ENCODE data around the gene RBM26. TPM values are rescaled to one million over a fixed set of nuclear protein-coding genes. Genes with fewer than 3 reads are reported as not detected.

RBM26 gene, protein sequence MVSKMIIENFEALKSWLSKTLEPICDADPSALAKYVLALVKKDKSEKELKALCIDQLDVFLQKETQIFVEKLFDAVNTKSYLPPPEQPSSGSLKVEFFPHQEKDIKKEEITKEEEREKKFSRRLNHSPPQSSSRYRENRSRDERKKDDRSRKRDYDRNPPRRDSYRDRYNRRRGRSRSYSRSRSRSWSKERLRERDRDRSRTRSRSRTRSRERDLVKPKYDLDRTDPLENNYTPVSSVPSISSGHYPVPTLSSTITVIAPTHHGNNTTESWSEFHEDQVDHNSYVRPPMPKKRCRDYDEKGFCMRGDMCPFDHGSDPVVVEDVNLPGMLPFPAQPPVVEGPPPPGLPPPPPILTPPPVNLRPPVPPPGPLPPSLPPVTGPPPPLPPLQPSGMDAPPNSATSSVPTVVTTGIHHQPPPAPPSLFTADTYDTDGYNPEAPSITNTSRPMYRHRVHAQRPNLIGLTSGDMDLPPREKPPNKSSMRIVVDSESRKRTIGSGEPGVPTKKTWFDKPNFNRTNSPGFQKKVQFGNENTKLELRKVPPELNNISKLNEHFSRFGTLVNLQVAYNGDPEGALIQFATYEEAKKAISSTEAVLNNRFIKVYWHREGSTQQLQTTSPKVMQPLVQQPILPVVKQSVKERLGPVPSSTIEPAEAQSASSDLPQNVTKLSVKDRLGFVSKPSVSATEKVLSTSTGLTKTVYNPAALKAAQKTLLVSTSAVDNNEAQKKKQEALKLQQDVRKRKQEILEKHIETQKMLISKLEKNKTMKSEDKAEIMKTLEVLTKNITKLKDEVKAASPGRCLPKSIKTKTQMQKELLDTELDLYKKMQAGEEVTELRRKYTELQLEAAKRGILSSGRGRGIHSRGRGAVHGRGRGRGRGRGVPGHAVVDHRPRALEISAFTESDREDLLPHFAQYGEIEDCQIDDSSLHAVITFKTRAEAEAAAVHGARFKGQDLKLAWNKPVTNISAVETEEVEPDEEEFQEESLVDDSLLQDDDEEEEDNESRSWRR
- total RNA-seq = 10 to 100 TPM; 62.5 to 69.2 TPM

GRCh38 chr13:79405831-79406596 is at the start of gene RBM26:
Gene RBM26 (minus strand): TSS chr13:79406255. CDS start chr13:79405774, 481 bp downstream.
- DNase-seq (peak; percentile 94 to 96), ATAC-seq (replicated peaks in 1 of 2) (peak; percentile 86 to 89)
- H3K27ac Mint-ChIP-seq = peak within 1 kb of the TSS; percentile 95
- peaks cover 22% of the 10 kb centered on the region for H3K4me1 Mint-ChIP-seq (ENCODE audit: low read depth)
- H3K27me3 Mint-ChIP-seq (ENCODE audit: low read depth) = no peaks in the 10 kb centered on the region
- no peaks in the 10 kb centered on the region for H3K9me3 Mint-ChIP-seq
- peak within 1 kb of the TSS; percentile 89 for H3K4me3 Mint-ChIP-seq
- peaks cover 0 to 10% of the 10 kb centered on the region in 2 donors for H3K36me3 Mint-ChIP-seq (ENCODE audit: insufficient read depth in 2 of 2)

GRCh38 chr13:79455331-79455730 is 49.3 kb upstream of the RBM26 start:
- no peaks in the 10 kb centered on the region for H3K9me3 Mint-ChIP-seq
- DNase-seq = no peak
- no peaks in the 10 kb centered on the region for H3K36me3 Mint-ChIP-seq (ENCODE audit: insufficient read depth in 2 of 2)
- ATAC-seq (replicated peaks in 1 of 2) = no peak
- no peak overlapping the region for H3K4me3 Mint-ChIP-seq
- H3K27me3 Mint-ChIP-seq (ENCODE audit: low read depth) = no peaks in the 10 kb centered on the region
- peaks cover 72% of the 10 kb centered on the region for H3K4me1 Mint-ChIP-seq (ENCODE audit: low read depth)
- peak overlapping the region; percentile 82 for H3K27ac Mint-ChIP-seq

DNA sequence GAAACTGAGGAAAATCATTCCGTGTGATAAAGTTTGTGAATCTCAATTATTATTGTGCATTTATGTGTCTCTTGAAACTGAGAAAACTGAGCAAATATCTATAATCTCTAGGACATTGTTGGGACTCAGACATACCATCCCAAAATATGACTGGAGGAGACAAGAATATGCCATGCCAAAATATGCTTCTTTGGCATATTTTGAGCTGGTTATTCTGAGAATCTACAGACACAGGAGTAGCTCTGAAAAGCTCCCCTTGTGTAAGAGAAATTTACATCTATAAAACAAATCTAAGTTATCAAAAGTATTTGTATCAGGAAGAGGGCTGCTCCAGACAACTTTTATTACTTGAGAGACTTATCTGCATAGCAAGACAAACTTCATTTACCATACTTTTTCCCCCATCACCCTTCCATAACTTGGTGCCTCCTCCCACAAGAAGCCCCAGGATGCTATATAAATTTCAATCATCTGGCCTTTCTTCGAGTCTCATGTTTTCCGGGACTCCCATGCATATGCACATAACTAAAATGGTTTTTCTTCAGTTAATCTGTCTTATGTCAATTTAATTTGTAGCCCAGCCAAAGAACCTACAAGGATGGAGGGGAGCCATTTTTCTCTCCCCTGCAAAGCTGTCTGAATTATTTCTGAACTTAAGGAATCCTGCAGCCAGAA is 46.3 kb upstream of the RBM26 start:
- peaks cover 86% of the 10 kb centered on the region for H3K4me1 Mint-ChIP-seq (ENCODE audit: low read depth)
- ATAC-seq (replicated peaks in 1 of 2) = no peak

GRCh38 chr13:79451500-79451962 is 45.5 kb upstream of the RBM26 start:
- Mint-ChIP-seq H3K9me3 (no peaks in the 10 kb centered on the region), H3K27me3 (ENCODE audit: low read depth) (no peaks in the 10 kb centered on the region), H3K4me1 (ENCODE audit: low read depth) (peaks cover 87% of the 10 kb centered on the region), H3K27ac (peak overlapping the region; percentile 99), H3K4me3 (peak overlapping the region; percentile 81 to 96), H3K36me3 (ENCODE audit: insufficient read depth in 2 of 2) (no peaks in the 10 kb centered on the region)
- ATAC-seq (replicated peaks in 1 of 2) = peak; percentile 97 to 98
- peak; percentile 93 to 97 for DNase-seq

More for the DNA sequence above, 46.3 kb upstream of the RBM26 start:
- Mint-ChIP-seq H3K27me3 (ENCODE audit: low read depth) (no peaks in the 10 kb centered on the region), H3K27ac (peak overlapping the region; percentile 99), H3K36me3 (ENCODE audit: insufficient read depth in 2 of 2) (no peaks in the 10 kb centered on the region), H3K9me3 (no peaks in the 10 kb centered on the region), H3K4me3 (peak overlapping the region; percentile 81 to 96)
- no peak for DNase-seq

DNA sequence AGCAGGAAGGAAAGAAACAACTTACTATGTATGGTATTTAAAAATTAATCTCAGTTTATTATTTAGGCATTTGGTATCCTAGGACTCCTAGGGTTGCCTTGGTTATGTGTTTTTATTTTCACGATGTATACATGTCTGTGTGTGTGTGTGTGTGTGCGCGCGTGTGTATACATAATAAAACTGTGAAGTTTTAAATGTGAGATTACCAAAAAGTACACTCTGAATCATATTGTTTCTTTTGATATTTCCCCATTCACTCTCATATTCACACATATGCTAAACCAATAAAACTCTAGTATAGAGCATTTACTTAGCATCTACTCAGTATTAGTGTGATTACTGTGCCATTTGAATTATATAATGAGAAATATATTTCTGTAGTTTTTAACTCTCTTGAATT is 44.1 kb upstream of the RBM26 start:
- ATAC-seq (replicated peaks in 1 of 2) (peak; percentile 18 to 22), DNase-seq (peak; percentile 39 to 61)
- Mint-ChIP-seq H3K36me3 (ENCODE audit: insufficient read depth in 2 of 2) (no peaks in the 10 kb centered on the region), H3K4me3 (peak overlapping the region in 1 of 2 donors; percentile 69), H3K27ac (peak overlapping the region; percentile 79), H3K9me3 (no peaks in the 10 kb centered on the region), H3K4me1 (ENCODE audit: low read depth) (peaks cover 86% of the 10 kb centered on the region), H3K27me3 (ENCODE audit: low read depth) (no peaks in the 10 kb centered on the region)

DNA sequence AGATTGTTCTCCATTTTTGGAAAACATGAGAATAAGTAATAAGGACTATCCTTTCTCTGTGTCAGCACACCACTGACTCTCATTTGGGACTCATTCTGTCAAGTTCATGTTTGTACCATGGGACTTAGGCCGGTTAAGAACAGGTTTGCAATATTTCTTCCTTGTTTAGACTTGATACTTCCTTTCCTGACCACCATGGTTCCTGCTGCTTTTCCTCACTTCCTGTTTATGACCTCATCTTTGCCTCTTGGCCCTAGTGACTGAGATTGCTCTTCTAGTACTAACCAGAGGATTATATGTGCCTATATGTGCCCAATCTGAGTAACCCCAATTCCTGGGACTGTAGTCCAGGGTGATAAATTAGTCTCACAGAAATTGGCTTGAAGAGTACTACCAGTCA is 42.4 kb upstream of the RBM26 start:
- DNase-seq = no peak
- no peaks in the 10 kb centered on the region for H3K9me3 Mint-ChIP-seq
- H3K36me3 Mint-ChIP-seq (ENCODE audit: insufficient read depth in 2 of 2) = no peaks in the 10 kb centered on the region
- no peak overlapping the region for H3K27ac Mint-ChIP-seq
- ATAC-seq (replicated peaks in 1 of 2) = no peak
- H3K4me3 Mint-ChIP-seq = peak overlapping the region in 1 of 2 donors; percentile 0
- H3K27me3 Mint-ChIP-seq (ENCODE audit: low read depth) = no peaks in the 10 kb centered on the region
- H3K4me1 Mint-ChIP-seq (ENCODE audit: low read depth) = peaks cover 79% of the 10 kb centered on the region

DNA sequence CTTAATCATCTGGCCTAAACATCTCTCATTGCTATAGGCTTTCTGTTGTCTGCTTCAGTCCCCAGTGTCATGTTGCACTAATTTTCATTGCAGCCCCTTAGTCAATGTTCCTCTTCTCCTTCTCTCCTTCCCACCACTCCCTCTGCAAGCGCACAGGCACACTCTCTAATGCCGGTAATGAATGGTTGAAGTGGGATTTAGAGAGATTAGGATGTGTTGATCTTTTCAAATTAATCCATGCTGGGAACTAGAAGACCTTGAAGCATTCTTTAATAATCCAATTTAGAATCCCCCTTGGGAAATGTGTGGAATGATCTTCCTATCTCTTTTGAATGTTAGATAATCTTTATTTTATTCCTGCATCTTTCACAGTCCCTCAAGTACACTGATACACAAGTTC is 41.7 kb upstream of the RBM26 start:
- H3K36me3 Mint-ChIP-seq (ENCODE audit: insufficient read depth in 2 of 2) = no peaks in the 10 kb centered on the region
- no peak for ATAC-seq (replicated peaks in 1 of 2)
- peak overlapping the region in 1 of 2 donors; percentile 11 for H3K4me3 Mint-ChIP-seq
- H3K4me1 Mint-ChIP-seq (ENCODE audit: low read depth) = peaks cover 77% of the 10 kb centered on the region
- no peak for DNase-seq
- no peaks in the 10 kb centered on the region for H3K9me3 Mint-ChIP-seq
- no peak overlapping the region for H3K27ac Mint-ChIP-seq
- H3K27me3 Mint-ChIP-seq (ENCODE audit: low read depth) = no peaks in the 10 kb centered on the region

DNA sequence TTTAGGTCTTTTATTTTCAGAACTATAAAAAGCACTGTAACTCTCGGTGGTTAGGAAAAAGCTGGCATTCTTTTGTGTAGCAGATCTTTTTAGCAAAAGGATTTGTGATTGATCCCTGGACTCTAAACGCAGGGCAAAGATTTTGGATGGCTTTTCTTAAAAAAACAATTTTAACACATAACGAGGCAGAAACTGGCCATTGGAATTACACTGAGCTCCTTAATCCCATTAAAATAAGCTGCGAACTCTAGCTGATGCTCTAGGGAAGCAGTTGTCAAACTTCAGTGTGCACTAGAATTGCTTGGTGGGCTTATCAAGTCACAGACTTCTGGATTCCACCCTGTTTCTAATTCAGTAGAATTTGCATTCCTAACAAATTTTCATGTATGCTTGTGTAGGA is 41.1 kb upstream of the RBM26 start:
- peaks cover 71% of the 10 kb centered on the region for H3K4me1 Mint-ChIP-seq (ENCODE audit: low read depth)
- DNase-seq (no peak), ATAC-seq (replicated peaks in 1 of 2) (no peak)
- H3K27ac Mint-ChIP-seq = no peak overlapping the region
- H3K27me3 Mint-ChIP-seq (ENCODE audit: low read depth) = no peaks in the 10 kb centered on the region
- H3K9me3 Mint-ChIP-seq = no peaks in the 10 kb centered on the region
- no peaks in the 10 kb centered on the region for H3K36me3 Mint-ChIP-seq (ENCODE audit: insufficient read depth in 2 of 2)
- peak overlapping the region in 1 of 2 donors; percentile 11 for H3K4me3 Mint-ChIP-seq

- Mint-ChIP-seq H3K4me1 (ENCODE audit: low read depth) (peaks cover 60% of the 10 kb centered on the region), H3K9me3 (no peaks in the 10 kb centered on the region), H3K27ac (peak overlapping the region; percentile 71), H3K36me3 (ENCODE audit: insufficient read depth in 2 of 2) (no peaks in the 10 kb centered on the region), H3K4me3 (peak overlapping the region; percentile 46 to 82), H3K27me3 (ENCODE audit: low read depth) (no peaks in the 10 kb centered on the region)
- ATAC-seq (replicated peaks in 1 of 2) (peak; percentile 61 to 74), DNase-seq (peak; percentile 17 to 36)
Measured at GRCh38 chr13:79445968-79446645, 40.1 kb upstream of the RBM26 start.

- no peak overlapping the region for H3K27ac Mint-ChIP-seq
- no peaks in the 10 kb centered on the region for H3K36me3 Mint-ChIP-seq (ENCODE audit: insufficient read depth in 2 of 2)
- H3K4me3 Mint-ChIP-seq = no peak overlapping the region
- peaks cover 30% of the 10 kb centered on the region for H3K4me1 Mint-ChIP-seq (ENCODE audit: low read depth)
- ATAC-seq (replicated peaks in 1 of 2) (no peak), DNase-seq (no peak)
- H3K27me3 Mint-ChIP-seq (ENCODE audit: low read depth) = no peaks in the 10 kb centered on the region
- H3K9me3 Mint-ChIP-seq = no peaks in the 10 kb centered on the region
Measured at GRCh38 chr13:79442706-79443105, 36.7 kb upstream of the RBM26 start.

GRCh38 chr13:79442221-79442620 is 36.2 kb upstream of the RBM26 start:
- peaks cover 25% of the 10 kb centered on the region for H3K4me1 Mint-ChIP-seq (ENCODE audit: low read depth)
- no peak overlapping the region for H3K27ac Mint-ChIP-seq
- H3K36me3 Mint-ChIP-seq (ENCODE audit: insufficient read depth in 2 of 2) = no peaks in the 10 kb centered on the region
- DNase-seq (no peak), ATAC-seq (replicated peaks in 1 of 2) (no peak)
- H3K4me3 Mint-ChIP-seq = no peak overlapping the region
- H3K27me3 Mint-ChIP-seq (ENCODE audit: low read depth) = no peaks in the 10 kb centered on the region
- no peaks in the 10 kb centered on the region for H3K9me3 Mint-ChIP-seq

Data from activated T-cell treated with anti-CD3 and anti-CD28 coated beads, Interleukin-2, amount 50 U/mL, for 72 hours (primary cell).